DOHH2 (cell line): ENCODE data around the gene PRKCD.

ENCODE experiments used
- CTCF ChIP-seq: fragments of 200-600 bp; sonication (generic); IDR thresholded peaks from one replicate; pipeline ENCODE4 v1.5.1; 2014; ENCODE audit warnings: antibody characterized with exemption, mild to moderate bottlenecking, low read depth, low read length; ENCODE audit not compliant: poor library complexity, severe bottlenecking
- EZH2phosphoT487 ChIP-seq: fragments of 200-600 bp; sonication (generic); IDR thresholded peaks from 2 replicates; pipeline ENCODE4 v1.6.1; 2017; ENCODE audit warnings: borderline replicate concordance, mild to moderate bottlenecking, antibody characterized with exemption, low read length, moderate library complexity, mixed read lengths

- TF ChIP-seq CTCF (no peak), EZH2phosphoT487 (no peak)
These were observed 57.1 kb downstream of the PRKCD start for GRCh38 chr3:53218131-53218530.
